Sigmoid colon (tissue), 7 donors: Measurements from ENCODE around the gene ZDHHC22. TPM values are rescaled to one million over a fixed set of nuclear protein-coding genes. Genes with fewer than 3 reads are reported as not detected.

Experiments
- DNase-seq: peaks from one replicate; pipeline ENCODE4 v3.0.0-alpha.2; 2019
- H3K27ac ChIP-seq, 4 donors: fragments of 200-600 bp; sonication (generic); one replicate each; pipeline ENCODE4 v1.5.1; 2016 to 2019; ENCODE audit warnings: mild to moderate bottlenecking in 1 of 4
- H3K27me3 ChIP-seq, 3 donors: fragments of 200-600 bp; sonication (generic); one replicate each; pipeline ENCODE4 v1.5.1; 2019; ENCODE audit warnings: mild to moderate bottlenecking in 1 of 3
- H3K36me3 ChIP-seq, 4 donors: fragments of 200-600 bp; sonication (generic); one replicate each; pipeline ENCODE4 v1.5.1; 2016 to 2019
- H3K4me1 ChIP-seq, 4 donors: fragments of 200-600 bp; sonication (generic); one replicate each; pipeline ENCODE4 v1.5.1; 2017 to 2019
- H3K4me3 ChIP-seq, 4 donors: fragments of 200-600 bp; sonication (generic); one replicate each; pipeline ENCODE4 v1.5.1; 2017 to 2019; ENCODE audit warnings: mild to moderate bottlenecking in 2 of 4, moderate library complexity in 1 of 4
- H3K9me3 ChIP-seq, 4 donors: fragments of 200-600 bp in 3 of 4; sonication (generic) in 3 of 4; one replicate each; pipeline versions ENCODE4 v1.5.1 to v1.6.1; 2013 to 2019
- EP300 ChIP-seq, 4 donors: sonication (generic); formaldehyde crosslinking; IDR thresholded peaks; one replicate each; pipeline ENCODE4 v1.6.1; 2017; ENCODE audit warnings: antibody characterized with exemption in 4 of 4
- POLR2A ChIP-seq, 2 donors: fragments of 450-650 bp; IDR thresholded peaks; one replicate each; pipeline ENCODE4 v1.6.1; 2016; ENCODE audit warnings: antibody characterized with exemption in 2 of 2, mild to moderate bottlenecking in 2 of 2, moderate library complexity in 2 of 2
- POLR2AphosphoS5 ChIP-seq, 4 donors: sonication (generic); formaldehyde crosslinking; IDR thresholded peaks; one replicate each; pipeline ENCODE4 v1.6.1; 2017; ENCODE audit warnings: antibody characterized with exemption in 4 of 4
- WGBS, 2 donors: extraction: QIAGEN DNeasy Blood & Tissue Kit; methylation state at CpG; one replicate each; pipeline ENCODE4 v1.1.7; 2013; 5-methylcytosine and 5-hydroxymethylcytosine counted together
- intact Hi-C: fragments of 100-400 bp; cut with DNase I; formaldehyde crosslinking; loops from one replicate; pipeline ENCODE4 v1.15.1; 2023
- polyA plus RNA-seq, 3 donors: library from polyadenylated mRNA; stranded (reverse); fragments of 200-250 nt; gene quantifications; one replicate each; pipeline ENCODE4 v1.2.3, GENCODE V29; 2013
- total RNA-seq, 4 donors: library from RNA; depleted of rRNA; stranded (reverse); fragments of >200 nt; gene quantifications; one replicate each; pipeline ENCODE4 v1.1.0, GENCODE V29; 2016
- TF ChIP-seq, protein P1 (sequence below), 4 experiments: fragments of 450-650 bp in 3 of 4; fragments of 200-600 bp in 1 of 4; IDR thresholded peaks; one replicate each; pipeline ENCODE4 v1.5.1; 2016 to 2019; ENCODE audit warnings: antibody characterized with exemption in 4 of 4, mild to moderate bottlenecking in 3 of 4, moderate library complexity in 2 of 4
- donor health status: healthy with polysubstance abuse.
- donor health status: Bipolar disorder and iron deficiency.
- donor health status: healthy.

ZDHHC22 gene
- total and polyA plus RNA-seq, 7 donors, result 0.49 to 1.9 (median 0.95) TPM; not detected in 2

DNA sequence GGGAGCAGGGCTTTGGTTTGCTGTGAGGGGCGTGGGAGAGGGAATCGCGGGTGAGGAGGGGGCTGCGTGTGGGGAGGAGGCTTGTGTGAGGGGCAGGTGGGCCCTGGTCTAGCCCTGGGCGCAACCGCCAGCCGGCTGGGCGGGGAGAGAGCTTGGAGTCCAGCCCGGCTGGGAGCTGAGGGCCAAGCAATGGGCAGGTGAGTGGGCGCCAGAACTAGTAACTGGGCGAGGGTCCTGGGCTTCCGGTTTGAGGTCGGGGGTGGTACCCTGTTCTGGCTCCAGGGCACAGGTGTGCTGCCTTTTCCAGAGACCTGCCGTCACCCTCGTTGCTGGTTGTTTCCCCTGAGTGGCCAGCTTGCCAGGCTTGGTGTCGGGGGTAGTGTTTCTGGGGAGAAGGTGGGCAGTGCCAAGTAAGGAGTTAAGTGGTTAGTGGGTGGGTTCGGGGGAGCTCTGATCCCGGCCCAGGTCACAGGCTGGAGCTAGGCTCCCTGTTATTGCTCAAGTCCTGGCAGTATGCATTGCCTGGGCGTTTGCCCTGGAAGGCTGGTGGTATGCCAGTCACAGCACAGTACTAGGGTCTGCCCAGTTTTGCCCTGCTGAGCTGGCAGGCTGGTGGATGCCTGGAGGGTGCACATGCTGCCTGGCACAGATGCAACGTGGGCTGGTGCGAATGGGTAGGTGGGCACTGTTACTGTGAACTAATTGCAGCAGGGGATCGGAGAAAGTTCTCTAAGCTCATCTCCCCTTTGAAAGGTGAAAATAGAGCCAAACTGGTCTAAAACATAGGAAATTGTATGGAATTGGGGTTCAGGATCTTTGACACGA, 42.9 kb downstream of the ZDHHC22 start:
- peak; percentile 91 for DNase-seq
- Histone ChIP-seq H3K9me3 (no peaks in the 10 kb centered on the region), H3K27ac (peak overlapping the region; percentile 90 to 100 (median 96)), H3K27me3 (no peaks in the 10 kb centered on the region), H3K36me3 (no peaks in the 10 kb centered on the region), H3K4me1 (peaks cover 0 to 64% (median 58%) of the 10 kb centered on the region in 4 donors), H3K4me3 (peak overlapping the region; percentile 67 to 92 (median 86))
- 8 to 14% methylated on average over 23 of the region's 23 CpGs for WGBS, 2 donors
- TF ChIP-seq EP300 (IDR thresholded peaks at IDR 0.05), result peak in 1 of 4 donors; percentile 4
- peak; percentile 4 to 17 for TF ChIP-seq POLR2A (IDR thresholded peaks at IDR 0.05)
- TF ChIP-seq, protein P1, sequence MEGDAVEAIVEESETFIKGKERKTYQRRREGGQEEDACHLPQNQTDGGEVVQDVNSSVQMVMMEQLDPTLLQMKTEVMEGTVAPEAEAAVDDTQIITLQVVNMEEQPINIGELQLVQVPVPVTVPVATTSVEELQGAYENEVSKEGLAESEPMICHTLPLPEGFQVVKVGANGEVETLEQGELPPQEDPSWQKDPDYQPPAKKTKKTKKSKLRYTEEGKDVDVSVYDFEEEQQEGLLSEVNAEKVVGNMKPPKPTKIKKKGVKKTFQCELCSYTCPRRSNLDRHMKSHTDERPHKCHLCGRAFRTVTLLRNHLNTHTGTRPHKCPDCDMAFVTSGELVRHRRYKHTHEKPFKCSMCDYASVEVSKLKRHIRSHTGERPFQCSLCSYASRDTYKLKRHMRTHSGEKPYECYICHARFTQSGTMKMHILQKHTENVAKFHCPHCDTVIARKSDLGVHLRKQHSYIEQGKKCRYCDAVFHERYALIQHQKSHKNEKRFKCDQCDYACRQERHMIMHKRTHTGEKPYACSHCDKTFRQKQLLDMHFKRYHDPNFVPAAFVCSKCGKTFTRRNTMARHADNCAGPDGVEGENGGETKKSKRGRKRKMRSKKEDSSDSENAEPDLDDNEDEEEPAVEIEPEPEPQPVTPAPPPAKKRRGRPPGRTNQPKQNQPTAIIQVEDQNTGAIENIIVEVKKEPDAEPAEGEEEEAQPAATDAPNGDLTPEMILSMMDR (IDR thresholded peaks at IDR 0.05), result no peak
- peak; percentile 7 to 72 (median 50) for TF ChIP-seq POLR2AphosphoS5 (IDR thresholded peaks at IDR 0.05)
- intact Hi-C loops, result loop anchor here (1.0 to 5.0 kb wide), 4 partner anchors 56 to 224 kb away; partner anchors contain the start of genes GSTZ1, IRF2BPL and POMT2

DNA sequence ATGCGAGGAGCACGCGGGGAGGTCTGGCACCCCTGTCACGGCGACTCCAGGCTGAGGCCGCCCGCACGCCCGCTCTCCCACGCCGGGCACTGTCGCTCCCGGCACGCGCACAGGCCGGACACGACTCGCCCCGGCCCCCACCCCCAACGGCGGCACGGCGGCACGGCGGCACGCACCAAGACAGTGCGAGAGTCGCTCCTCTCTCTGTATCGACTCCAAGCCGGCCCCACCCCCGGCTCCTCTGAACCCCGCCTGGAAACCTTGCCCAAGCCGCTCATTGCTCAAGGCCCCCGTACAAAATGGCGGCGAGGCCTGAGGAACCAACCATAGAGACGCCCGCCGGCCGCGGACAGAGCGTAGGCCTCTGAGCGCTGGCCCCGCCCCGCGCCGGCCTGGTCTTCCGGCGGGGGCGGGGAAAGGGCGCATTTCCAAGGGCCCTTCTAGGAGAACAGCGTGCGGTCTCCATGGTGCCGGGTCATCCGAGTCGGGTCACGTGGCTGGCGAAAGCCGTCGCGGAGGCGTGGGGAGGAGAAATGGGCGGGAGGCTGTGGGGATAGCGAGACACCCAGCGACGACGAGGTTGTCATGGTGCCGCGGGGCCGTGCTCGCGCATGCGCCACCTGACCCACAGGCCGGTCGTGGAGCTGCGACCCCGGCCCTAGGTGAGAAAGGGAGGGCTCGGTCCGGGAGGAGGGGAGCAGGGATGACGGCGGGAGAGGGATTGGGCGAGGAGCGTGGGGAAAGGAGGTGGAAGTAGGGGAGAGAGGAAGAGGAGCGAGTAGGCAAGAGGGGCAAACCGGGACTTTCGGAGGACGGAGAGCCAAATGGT, 43.7 kb downstream of the ZDHHC22 start, which contains the start of gene CIPC:
TSS of gene CIPC (plus strand) at position 559 of the 829 bp plus-strand sequence. CDS start 7,451 bp downstream, outside the sequence.
- peaks cover 0 to 56% (median 50%) of the 10 kb centered on the region in 4 donors for H3K4me1 ChIP-seq
- 0 to 1% methylated on average over 87 of the region's 87 CpGs for WGBS, 2 donors
- no peaks in the 10 kb centered on the region for H3K9me3 ChIP-seq
- DNase-seq, result peak; percentile 100
- H3K27me3 ChIP-seq, result no peaks in the 10 kb centered on the region
- TF ChIP-seq POLR2A (IDR thresholded peaks at IDR 0.05) (peak; percentile 87 to 91), POLR2AphosphoS5 (IDR thresholded peaks at IDR 0.05) (peak; percentile 88 to 96 (median 92)), EP300 (IDR thresholded peaks at IDR 0.05) (peak in 1 of 4 donors; percentile 86)
- TF ChIP-seq, protein P1 (IDR thresholded peaks at IDR 0.05), result no peak
- H3K36me3 ChIP-seq, result no peaks in the 10 kb centered on the region
- peak within 1 kb of the TSS; percentile 67 to 92 (median 86) for H3K4me3 ChIP-seq
- intact Hi-C loops, result loop anchor here (1.0 to 5.0 kb wide), 6 partner anchors 27 to 224 kb away; partner anchors contain the start of genes GSTZ1, IRF2BPL and POMT2
- peak within 1 kb of the TSS; percentile 90 to 100 (median 96) for H3K27ac ChIP-seq

DNA sequence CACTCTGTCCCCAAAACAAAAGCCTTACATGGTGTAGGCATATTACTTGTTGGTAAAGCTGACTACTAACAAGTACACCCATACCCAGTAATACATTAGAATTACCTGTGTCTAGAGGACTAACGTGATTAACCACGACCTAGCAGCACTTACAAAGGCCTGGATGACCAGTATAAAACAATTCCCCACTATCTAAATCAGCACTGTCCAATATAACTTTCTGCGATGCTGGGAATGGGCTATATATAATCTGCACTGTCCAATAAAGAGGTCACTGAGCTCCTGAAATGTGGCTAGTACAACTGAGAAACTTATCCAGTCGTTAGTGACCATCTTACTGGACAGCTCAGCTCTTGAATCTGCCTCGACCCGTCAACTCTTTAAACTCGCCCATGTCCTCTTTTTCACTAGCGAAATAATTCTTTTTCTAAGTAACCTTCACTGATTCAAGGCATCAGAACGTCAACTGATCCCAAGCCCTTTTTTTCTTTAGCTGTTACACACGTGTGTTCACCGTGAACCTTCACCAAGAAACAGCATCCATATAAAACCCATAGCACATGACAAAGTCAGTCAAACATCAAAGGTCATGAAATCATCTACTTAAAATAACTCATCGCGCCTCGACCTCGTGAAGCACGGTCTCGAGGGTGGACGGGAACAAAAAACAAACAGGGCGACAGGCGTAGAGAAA, 44.4 kb downstream of the ZDHHC22 start:
- no peaks in the 10 kb centered on the region for H3K9me3 ChIP-seq
- no peaks in the 10 kb centered on the region for H3K27me3 ChIP-seq
- intact Hi-C loops, result loop anchor here (2.0 to 5.0 kb wide), 5 partner anchors 26 to 225 kb away; partner anchors contain the start of genes GSTZ1 and POMT2
- peaks cover 0 to 49% (median 43%) of the 10 kb centered on the region in 4 donors for H3K4me1 ChIP-seq
- H3K27ac ChIP-seq, result peak overlapping the region; percentile 90 to 100 (median 96)
- 2 to 5% methylated on average over 20 of the region's 20 CpGs for whole genome bisulfite sequencing, 2 donors
- no peaks in the 10 kb centered on the region for H3K36me3 ChIP-seq
- TF ChIP-seq POLR2AphosphoS5 (IDR thresholded peaks at IDR 0.05) (peak in 1 of 4 donors; percentile 2), EP300 (IDR thresholded peaks at IDR 0.05) (no peak)
- DNase-seq, result no peak
- H3K4me3 ChIP-seq, result peak overlapping the region; percentile 67 to 92 (median 86)

DNA sequence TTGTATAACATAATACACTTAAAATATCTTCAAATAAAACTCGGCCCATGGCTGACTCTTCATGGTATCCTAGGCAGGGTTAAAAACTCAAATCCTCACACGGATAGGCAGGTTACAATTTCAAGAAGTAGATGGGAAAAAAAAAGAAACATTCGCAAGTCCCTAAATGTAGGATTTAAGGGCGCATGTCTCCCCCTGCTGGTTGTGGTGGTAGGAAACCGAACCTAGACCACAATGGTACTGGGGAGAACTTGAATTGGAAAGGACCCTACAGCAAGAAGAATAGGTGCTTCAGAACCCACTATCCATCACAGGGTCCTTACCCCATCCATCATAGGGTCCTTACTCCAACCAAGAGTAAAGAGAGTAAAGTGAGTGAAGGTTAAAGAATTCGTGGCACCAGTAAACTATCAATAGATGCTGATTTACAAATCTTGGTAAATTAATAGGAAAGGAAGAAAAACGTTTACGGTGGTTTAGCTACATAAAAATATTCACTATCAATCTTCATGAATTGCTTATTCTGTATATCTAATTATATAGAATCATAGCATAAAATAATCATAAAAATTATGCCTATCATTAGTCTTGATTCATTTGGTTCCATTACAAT, 46.8 kb downstream of the ZDHHC22 start:
- no peak overlapping the region for H3K4me3 ChIP-seq
- WGBS, 2 donors, result 20 to 26% methylated on average over 8 of the region's 8 CpGs
- peaks cover 0 to 25% (median 19%) of the 10 kb centered on the region in 4 donors for H3K4me1 ChIP-seq
- no peaks in the 10 kb centered on the region for H3K27me3 ChIP-seq
- H3K36me3 ChIP-seq, result no peaks in the 10 kb centered on the region
- DNase-seq, result peak; percentile 84
- peak overlapping the region in 1 of 4 donors; percentile 7 for H3K27ac ChIP-seq
- TF ChIP-seq, protein P1 (IDR thresholded peaks at IDR 0.05), result peak; percentile 60 to 77 (median 65)
- no peak for TF ChIP-seq EP300 (IDR thresholded peaks at IDR 0.05)
- intact Hi-C loops, result loop anchor here (1.0 to 5.0 kb wide), 4 partner anchors 52 to 228 kb away; partner anchors contain the start of genes GSTZ1 and POMT2
- H3K9me3 ChIP-seq, result peaks cover 0 to 6% (median 2%) of the 10 kb centered on the region in 4 donors
